ENCODE data around the gene CTH.
"Not testable (repeated sequence)": the region's sequence is repeated elsewhere in the genome, so short reads cannot be mapped to it uniquely, and the experiment has no call there.

The CTH gene

GRCh38 chr1:70455291-70455690 lies 44.2 kb downstream of the CTH start:
- no peak for DNase-seq (ENCODE audit: low read depth in 2 of 2)

GRCh38 chr1:70458131-70458530 lies 47.1 kb downstream of the CTH start:
- no peak for DNase-seq (ENCODE audit: low read depth in 2 of 2)

GRCh38 chr1:70459496-70460225 lies 48.6 kb downstream of the CTH start:
- no peak for DNase-seq (ENCODE audit: low read depth in 2 of 2)

- not testable (repeated sequence) for DNase-seq (ENCODE audit: low read depth in 2 of 2)
These were observed 50.0 kb downstream of the CTH start for GRCh38 chr1:70460740-70461713.

GRCh38 chr1:70462611-70463010 lies 51.5 kb downstream of the CTH start:
- DNase-seq (ENCODE audit: low read depth in 2 of 2), result no peak

- no peak for DNase-seq (ENCODE audit: low read depth in 2 of 2)
These were observed 54.8 kb downstream of the CTH start for GRCh38 chr1:70465911-70466310.

GRCh38 chr1:70467531-70467930 lies 56.5 kb downstream of the CTH start:
- DNase-seq (ENCODE audit: low read depth in 2 of 2), result no peak

- no peak for DNase-seq (ENCODE audit: low read depth in 2 of 2)
These were observed 57.1 kb downstream of the CTH start for GRCh38 chr1:70468180-70468579.

GRCh38 chr1:70469184-70469583 lies 58.1 kb downstream of the CTH start:
- not testable (repeated sequence) for DNase-seq (ENCODE audit: low read depth in 2 of 2)

- DNase-seq (ENCODE audit: low read depth in 2 of 2), result no peak
These were observed 64.0 kb downstream of the CTH start for GRCh38 chr1:70475023-70475422.

- no peak for DNase-seq (ENCODE audit: low read depth in 2 of 2)
These were observed 66.0 kb downstream of the CTH start for GRCh38 chr1:70477090-70477489.

GRCh38 chr1:70477905-70478304 lies 66.8 kb downstream of the CTH start:
- DNase-seq (ENCODE audit: low read depth in 2 of 2), result not testable (repeated sequence)

- no peak for DNase-seq (ENCODE audit: low read depth in 2 of 2)
These were observed 72.3 kb downstream of the CTH start for GRCh38 chr1:70483342-70483741.

GRCh38 chr1:70485624-70486023 lies 74.6 kb downstream of the CTH start:
- no peak for DNase-seq (ENCODE audit: low read depth in 2 of 2)

- DNase-seq (ENCODE audit: low read depth in 2 of 2), result no peak
These were observed 75.8 kb downstream of the CTH start for GRCh38 chr1:70486676-70487458.

GRCh38 chr1:70487459-70487815 lies 76.4 kb downstream of the CTH start:
- DNase-seq (ENCODE audit: low read depth in 2 of 2), result no peak

GRCh38 chr1:70487910-70488665 lies 77.0 kb downstream of the CTH start:
- DNase-seq (ENCODE audit: low read depth in 2 of 2), result no peak
